HL-60 (cell line): ENCODE data around the gene TSC22D3.

ENCODE experiments used
- CTCF ChIP-seq: IDR thresholded peaks from one replicate; pipeline ENCODE4 v1.5.1; 2011; ENCODE audit warnings: low read length, control low read depth, inconsistent platforms; ENCODE audit not compliant: insufficient read depth
- POLR2AphosphoS5 ChIP-seq: IDR thresholded peaks from 2 replicates; pipeline ENCODE4 v1.6.1; 2012; ENCODE audit warnings: low read depth
- REST ChIP-seq: IDR thresholded peaks from 2 replicates; pipeline ENCODE4 v1.6.1; 2012; ENCODE audit warnings: low read depth; ENCODE audit not compliant: insufficient replicate concordance

GRCh38 chrX:107787827-107788226, 12.2 kb upstream of the TSC22D3 start:
- TF ChIP-seq CTCF (no peak), POLR2AphosphoS5 (no peak), REST (no peak)
